Heart right ventricle (tissue), 16 donors: ENCODE measurements around the gene ENOX2. TPM values are rescaled to one million over a fixed set of nuclear protein-coding genes. Genes with fewer than 3 reads are reported as not detected.
A peak's percentile ranks its signal among the peaks of the same experiment; 100 is the strongest.

Experiments
- ATAC-seq, 8 donors: fragments of 200-7000 bp; cut with Tn5 transposase; one replicate each; pipeline ENCODE4 v1.9.1; 2020; ENCODE audit warnings: mild to moderate bottlenecking in 8 of 8, moderate library complexity in 8 of 8, moderate number of reproducible peaks in 1 of 8
- DNase-seq, 2 donors: peaks; one replicate each; pipeline ENCODE4 v3.0.0-alpha.2; 2020
- H3K27ac ChIP-seq, 10 donors: fragments of 200-600 bp; sonication (generic) in 2 of 10; one replicate each; pipeline versions ENCODE4 v1.5.0 to v1.8.0; 2020 to 2022; ENCODE audit warnings: mild to moderate bottlenecking in 3 of 10
- H3K27me3 ChIP-seq, 7 donors: fragments of 200-600 bp; one replicate each; pipeline ENCODE4 v1.8.0; 2021 to 2022; ENCODE audit warnings: mild to moderate bottlenecking in 2 of 7
- H3K36me3 ChIP-seq, 9 donors: fragments of 200-600 bp; sonication (generic) in 1 of 9; one replicate each; pipeline versions ENCODE4 v1.5.0 to v1.8.0; 2020 to 2022; ENCODE audit warnings: mild to moderate bottlenecking in 2 of 9
- H3K4me1 ChIP-seq, 9 donors: fragments of 200-600 bp; sonication (generic) in 1 of 9; one replicate each; pipeline versions ENCODE4 v1.5.0 to v1.8.0; 2020 to 2022; ENCODE audit warnings: mild to moderate bottlenecking in 4 of 9
- H3K4me3 ChIP-seq, 10 donors: fragments of 200-600 bp; sonication (generic) in 2 of 10; one replicate each; pipeline versions ENCODE4 v1.5.0 to v1.8.0; 2020 to 2022; ENCODE audit warnings: mild to moderate bottlenecking in 7 of 10, moderate library complexity in 2 of 10
- H3K9me3 ChIP-seq, 11 donors: fragments of 200-600 bp in 10 of 11; sonication (generic) in 2 of 11; one replicate each; pipeline versions ENCODE4 v1.5.0 to v1.8.0; 2013 to 2022; ENCODE audit warnings: mild to moderate bottlenecking in 2 of 11, control low read depth in 1 of 11, moderate library complexity in 1 of 11
- WGBS, 2 donors: extraction: QIAGEN DNeasy Blood & Tissue Kit; methylation state at CpG; one replicate each; pipeline ENCODE4 v1.1.7; 2013; ENCODE audit warnings: inconsistent platforms in 1 of 2; 5-methylcytosine and 5-hydroxymethylcytosine counted together
- intact Hi-C, 10 donors: fragments of 100-400 bp; cut with DNase I; formaldehyde crosslinking; loops; one replicate each; pipeline versions ENCODE4 v1.11.1 to v1.14.2; 2022
- polyA plus RNA-seq, 2 donors: library from polyadenylated mRNA; stranded (reverse); fragments of 200-250 nt; gene quantifications; one replicate each; pipeline ENCODE4 v1.2.3, GENCODE V29; 2013
- total RNA-seq, 10 donors: library from RNA; stranded (reverse); fragmentation: NEBNext Ultra II Directional in 3 of 10; extraction: Animal tissue kit (Norgen Biotek cat#: 25700) in 3 of 10; gene quantifications; one replicate each; pipeline versions ENCODE4 v1.2.1 to v1.2.4, GENCODE V29; 2021 to 2023
- TF ChIP-seq, protein P1 (sequence below), 9 donors: fragments of 200-600 bp; sonication (generic) in 2 of 9; IDR thresholded peaks; one replicate each; pipeline versions ENCODE4 v1.5.0 to v1.8.0; 2021 to 2022; ENCODE audit warnings: antibody characterized with exemption in 9 of 9, mild to moderate bottlenecking in 5 of 9, moderate library complexity in 1 of 9
- donor health status: Arrhythmogenic right ventricular cardiomyopathy.
- donor health status: ischemic (EF 13 %, LVEDD 7.1; RV severe dilation, severe dysfunction).
- donor health status: healthy with polysubstance abuse.
- donor health status: DM: no; HTN: yes; CAD: no.
- donor health status: DM: no; HTN: no; CAD: no.
- donor health status: ischemic (EF 25% LVEDD 6.9; RV normal size, moderate dysfunction).
- donor health status: ischemic (EF 25% LVEDD 5.7; RV mildly dilated, moderate dysfunction).
- donor health status: healthy.
- donor health status: DM: yes; HTN: yes; CAD: no.
- donor health status: Ischemic cardiomyopathy.
- donor health status: ischemic (EF 35%, LVEDD 5.7; RV mildly dilated, moderate dysfunction).
- donor health status: nonischemic (EF 11% LVEDD 7.7; RV severe dilation, severe dysfunction).
- donor health status: DM: yes; HTN: yes; CAD: no.
- donor health status: PGD.
- donor health status: ischemic (EF 29% LVEDD 5.4; RV normal size, mild dysfunction).
- donor health status: nonischemic (EF 23%, LVEDD 6.1; RV moderate dilation, normal function).

ENOX2 gene
- total and polyA plus RNA-seq, 12 donors = 3.4 to 22.6 (median 18.6) TPM

- Histone ChIP-seq H3K9me3 (no peaks in the 10 kb centered on the region), H3K27ac (no peak overlapping the region), H3K4me3 (no peak overlapping the region), H3K36me3 (no peaks in the 10 kb centered on the region), H3K4me1 (no peaks in the 10 kb centered on the region), H3K27me3 (peaks cover 0 to 30% (median 0%) of the 10 kb centered on the region in 7 donors)
- DNase-seq = peak in 1 of 2 donors; percentile 9
- 30 to 33% methylated on average over 7 of the region's 7 CpGs for WGBS, 2 donors
- TF ChIP-seq, protein P1, sequence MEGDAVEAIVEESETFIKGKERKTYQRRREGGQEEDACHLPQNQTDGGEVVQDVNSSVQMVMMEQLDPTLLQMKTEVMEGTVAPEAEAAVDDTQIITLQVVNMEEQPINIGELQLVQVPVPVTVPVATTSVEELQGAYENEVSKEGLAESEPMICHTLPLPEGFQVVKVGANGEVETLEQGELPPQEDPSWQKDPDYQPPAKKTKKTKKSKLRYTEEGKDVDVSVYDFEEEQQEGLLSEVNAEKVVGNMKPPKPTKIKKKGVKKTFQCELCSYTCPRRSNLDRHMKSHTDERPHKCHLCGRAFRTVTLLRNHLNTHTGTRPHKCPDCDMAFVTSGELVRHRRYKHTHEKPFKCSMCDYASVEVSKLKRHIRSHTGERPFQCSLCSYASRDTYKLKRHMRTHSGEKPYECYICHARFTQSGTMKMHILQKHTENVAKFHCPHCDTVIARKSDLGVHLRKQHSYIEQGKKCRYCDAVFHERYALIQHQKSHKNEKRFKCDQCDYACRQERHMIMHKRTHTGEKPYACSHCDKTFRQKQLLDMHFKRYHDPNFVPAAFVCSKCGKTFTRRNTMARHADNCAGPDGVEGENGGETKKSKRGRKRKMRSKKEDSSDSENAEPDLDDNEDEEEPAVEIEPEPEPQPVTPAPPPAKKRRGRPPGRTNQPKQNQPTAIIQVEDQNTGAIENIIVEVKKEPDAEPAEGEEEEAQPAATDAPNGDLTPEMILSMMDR (IDR thresholded peaks at IDR 0.05) = peak; percentile 49 to 90 (median 73)
- intact Hi-C loops = loop anchor here (1.0 to 10.0 kb wide), 16 partner anchors 338 to 1312 kb away; partner anchors contain the start of gene SLC25A14 (in 2 of the 10)
- peak in 4 of 8 donors; percentile 28 to 62 (median 45) for ATAC-seq
These were observed 13.8 kb upstream of the ENOX2 start for GRCh38 chrX:130916636-130917422.

DNA sequence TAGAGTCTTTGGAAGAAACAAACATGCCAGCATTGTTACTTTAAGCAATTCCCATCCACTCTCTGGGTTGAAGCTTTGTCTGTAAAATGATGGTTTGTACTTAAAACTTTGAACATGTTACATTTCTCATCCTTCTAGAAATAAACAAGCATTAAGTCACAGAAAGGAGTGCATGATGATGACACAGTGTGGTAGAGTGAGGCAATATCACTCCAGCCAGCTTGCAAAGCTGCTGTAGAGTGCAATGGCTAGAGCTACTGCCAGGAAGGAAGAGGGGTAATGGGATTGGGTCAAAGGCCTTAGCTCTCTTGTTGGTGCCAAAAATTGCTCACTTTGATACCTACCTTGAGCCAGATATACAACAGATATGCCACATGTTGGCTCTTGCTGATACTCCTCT lies 12.3 kb upstream of the ENOX2 start:
- no peak for DNase-seq
- Histone ChIP-seq H3K4me3 (no peak overlapping the region), H3K9me3 (no peaks in the 10 kb centered on the region), H3K27me3 (peaks cover 0 to 30% (median 0%) of the 10 kb centered on the region in 7 donors), H3K36me3 (no peaks in the 10 kb centered on the region), H3K4me1 (no peaks in the 10 kb centered on the region), H3K27ac (no peak overlapping the region)
- no peak for ATAC-seq
- TF ChIP-seq, protein P1 (IDR thresholded peaks at IDR 0.05) = no peak
- intact Hi-C loops = loop anchor here in 9 of 10 donors (5.0 to 10.0 kb wide), 10 partner anchors 338 to 1311 kb away; partner anchors contain the start of gene SLC25A14 (in 2 of the 9)

DNA sequence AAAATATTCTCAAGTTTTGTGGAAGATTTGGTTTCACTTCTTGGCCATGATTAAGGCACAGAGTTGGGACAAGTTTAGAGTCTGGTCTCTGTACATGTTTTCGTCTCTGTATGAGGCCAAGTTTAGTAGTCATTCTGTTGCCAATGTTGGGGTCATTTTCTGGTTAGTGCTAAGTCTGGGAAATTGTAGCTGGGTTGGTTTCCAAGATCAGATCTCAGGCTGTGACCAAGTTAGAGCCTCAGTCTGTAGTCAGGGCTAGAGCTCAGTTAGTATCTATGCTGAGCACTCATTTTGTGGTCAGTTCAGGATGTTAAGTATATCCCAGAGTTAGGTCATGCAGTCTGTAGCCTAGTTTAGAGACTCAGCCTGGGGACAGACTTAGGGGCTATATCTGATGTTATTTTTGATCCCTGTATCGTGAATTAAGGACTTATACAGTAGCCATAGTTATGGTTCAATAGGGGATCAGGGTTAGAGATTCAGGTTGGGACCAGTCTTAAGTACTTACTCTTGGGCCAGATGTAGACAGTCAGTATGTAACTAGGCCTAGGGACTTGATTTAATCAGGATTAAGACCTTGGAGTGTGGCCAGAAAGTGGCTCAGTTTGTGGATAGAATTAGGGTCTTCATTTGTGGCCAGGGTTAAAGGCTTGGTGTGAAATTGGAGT lies 6.6 kb upstream of the ENOX2 start:
- intact Hi-C loops = loop anchor here in 7 of 10 donors (5.0 to 10.0 kb wide), 6 partner anchors 335 to 1305 kb away; partner anchors contain the start of gene SLC25A14 (in 2 of the 7)

GRCh38 chrX:130906776-130907175 lies 3.8 kb upstream of the ENOX2 start:
- TF ChIP-seq, protein P1 (IDR thresholded peaks at IDR 0.05) = no peak
- Histone ChIP-seq H3K4me1 (peaks cover 0 to 6% (median 0%) of the 10 kb centered on the region in 9 donors), H3K9me3 (no peaks in the 10 kb centered on the region), H3K27me3 (peaks cover 0 to 20% (median 0%) of the 10 kb centered on the region in 7 donors), H3K27ac (no peak overlapping the region), H3K4me3 (no peak overlapping the region), H3K36me3 (no peaks in the 10 kb centered on the region)
- ATAC-seq (no peak), DNase-seq (no peak)
- 62 to 84% methylated on average over 1 of the region's 1 CpG for WGBS, 2 donors
- intact Hi-C loops = no loop called here

More for the DNA sequence above, 6.6 kb upstream of the ENOX2 start:
- H3K4me3 ChIP-seq = no peak overlapping the region
- ATAC-seq = no peak
- H3K36me3 ChIP-seq = no peaks in the 10 kb centered on the region
- no peak overlapping the region for H3K27ac ChIP-seq
- H3K9me3 ChIP-seq = no peaks in the 10 kb centered on the region
- DNase-seq = no peak
- H3K4me1 ChIP-seq = no peaks in the 10 kb centered on the region
- WGBS, 2 donors = 70 to 80% methylated on average over 2 of the region's 2 CpGs
- TF ChIP-seq, protein P1 (IDR thresholded peaks at IDR 0.05) = no peak
- peaks cover 0 to 19% (median 0%) of the 10 kb centered on the region in 7 donors for H3K27me3 ChIP-seq
